ENCODE results near the gene COL4A4.

- TF ChIP-seq, protein P1, sequence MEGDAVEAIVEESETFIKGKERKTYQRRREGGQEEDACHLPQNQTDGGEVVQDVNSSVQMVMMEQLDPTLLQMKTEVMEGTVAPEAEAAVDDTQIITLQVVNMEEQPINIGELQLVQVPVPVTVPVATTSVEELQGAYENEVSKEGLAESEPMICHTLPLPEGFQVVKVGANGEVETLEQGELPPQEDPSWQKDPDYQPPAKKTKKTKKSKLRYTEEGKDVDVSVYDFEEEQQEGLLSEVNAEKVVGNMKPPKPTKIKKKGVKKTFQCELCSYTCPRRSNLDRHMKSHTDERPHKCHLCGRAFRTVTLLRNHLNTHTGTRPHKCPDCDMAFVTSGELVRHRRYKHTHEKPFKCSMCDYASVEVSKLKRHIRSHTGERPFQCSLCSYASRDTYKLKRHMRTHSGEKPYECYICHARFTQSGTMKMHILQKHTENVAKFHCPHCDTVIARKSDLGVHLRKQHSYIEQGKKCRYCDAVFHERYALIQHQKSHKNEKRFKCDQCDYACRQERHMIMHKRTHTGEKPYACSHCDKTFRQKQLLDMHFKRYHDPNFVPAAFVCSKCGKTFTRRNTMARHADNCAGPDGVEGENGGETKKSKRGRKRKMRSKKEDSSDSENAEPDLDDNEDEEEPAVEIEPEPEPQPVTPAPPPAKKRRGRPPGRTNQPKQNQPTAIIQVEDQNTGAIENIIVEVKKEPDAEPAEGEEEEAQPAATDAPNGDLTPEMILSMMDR (IDR thresholded peaks at IDR 0.05) = no peak
- no peak for TF ChIP-seq EZH2 (IDR thresholded peaks at IDR 0.05; ENCODE audit: borderline replicate concordance, insufficient read depth, low read depth, low read length, poor library complexity, severe bottlenecking)
Observed at GRCh38 chr2:226963528-226963927, 200.5 kb downstream of the COL4A4 start.

Data from B cell (primary cell).